ENCODE results near the gene NUCB2.

NUCB2 gene

DNA sequence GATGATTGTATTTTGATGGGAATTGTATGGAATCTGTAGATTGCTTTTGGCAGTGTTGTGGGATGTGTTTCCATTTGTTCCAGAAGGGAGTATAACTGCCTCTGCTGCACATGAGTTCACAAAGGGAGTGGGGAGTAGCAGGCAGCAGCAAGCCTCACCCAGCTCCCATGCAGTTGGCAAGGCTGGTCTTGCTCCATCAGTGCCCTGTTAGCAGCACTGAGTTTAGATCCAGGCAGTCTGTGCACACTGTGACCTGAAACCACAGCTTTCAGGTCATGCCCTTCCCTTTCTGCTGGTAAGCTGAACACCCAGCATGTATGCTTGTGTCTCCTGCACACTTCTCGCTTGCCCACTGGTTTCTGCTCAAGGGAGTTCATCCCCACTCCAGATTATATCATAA lies 3.7 kb upstream of the NUCB2 start:
- no peak overlapping the region for H3K4me3 ChIP-seq (ENCODE audit: low read depth, low read length)
- TF ChIP-seq CTCF (IDR thresholded peaks at IDR 0.05; ENCODE audit: borderline replicate concordance, insufficient read depth, low read depth, low read length) = no peak

GRCh38 chr11:17273211-17273610 lies 3.3 kb upstream of the NUCB2 start:
- no peak for TF ChIP-seq CTCF (IDR thresholded peaks at IDR 0.05; ENCODE audit: borderline replicate concordance, insufficient read depth, low read depth, low read length)
- H3K4me3 ChIP-seq (ENCODE audit: low read depth, low read length) = no peak overlapping the region

- no peak for TF ChIP-seq CTCF (IDR thresholded peaks at IDR 0.05; ENCODE audit: borderline replicate concordance, insufficient read depth, low read depth, low read length)
- H3K4me3 ChIP-seq (ENCODE audit: low read depth, low read length) = no peak overlapping the region
Observed at GRCh38 chr11:17273668-17274282, 2.8 kb upstream of the NUCB2 start.

DNA sequence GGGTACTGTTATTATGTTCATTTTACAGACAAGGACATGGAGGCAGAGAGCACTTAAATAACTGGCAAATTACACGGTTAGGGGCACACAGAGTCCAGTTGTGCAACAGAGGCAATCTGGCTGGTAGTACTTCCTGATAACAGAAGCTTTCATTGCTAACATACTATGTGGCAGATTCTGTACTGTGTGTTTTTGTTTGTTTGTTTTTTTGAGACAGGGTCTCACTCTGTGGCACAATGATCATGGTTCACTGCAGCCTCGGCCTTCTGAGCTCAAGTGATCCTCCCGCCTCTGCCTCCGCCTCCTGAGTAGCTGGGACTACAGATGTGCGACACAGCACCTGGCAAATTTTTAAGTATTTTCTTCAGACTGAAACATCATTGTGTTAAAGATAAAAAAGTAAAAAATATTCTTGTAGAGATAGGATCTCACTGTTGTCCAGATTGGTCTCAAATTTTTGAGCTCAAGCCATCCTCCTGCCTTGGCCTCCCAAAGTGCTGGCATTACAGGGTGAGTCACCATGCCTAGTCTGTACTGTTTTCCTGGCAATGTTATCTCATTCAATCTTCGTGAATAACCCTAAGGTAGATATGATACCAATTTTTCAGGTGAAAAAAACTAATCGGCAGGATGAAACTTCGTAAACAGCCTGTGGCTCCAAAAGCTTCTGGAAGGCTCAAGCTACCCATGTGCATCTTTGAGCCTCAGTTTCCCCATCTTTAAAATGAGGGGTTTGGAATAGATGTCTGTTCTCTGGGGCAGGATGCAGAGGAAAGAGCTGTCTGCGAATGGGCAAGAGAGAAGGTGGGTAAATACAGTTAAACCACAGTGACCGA lies 921 bp upstream of the NUCB2 start:
- no peak for TF ChIP-seq CTCF (IDR thresholded peaks at IDR 0.05; ENCODE audit: borderline replicate concordance, insufficient read depth, low read depth, low read length)
- peak overlapping the region; percentile 88 for H3K4me3 ChIP-seq (ENCODE audit: low read depth, low read length)

DNA sequence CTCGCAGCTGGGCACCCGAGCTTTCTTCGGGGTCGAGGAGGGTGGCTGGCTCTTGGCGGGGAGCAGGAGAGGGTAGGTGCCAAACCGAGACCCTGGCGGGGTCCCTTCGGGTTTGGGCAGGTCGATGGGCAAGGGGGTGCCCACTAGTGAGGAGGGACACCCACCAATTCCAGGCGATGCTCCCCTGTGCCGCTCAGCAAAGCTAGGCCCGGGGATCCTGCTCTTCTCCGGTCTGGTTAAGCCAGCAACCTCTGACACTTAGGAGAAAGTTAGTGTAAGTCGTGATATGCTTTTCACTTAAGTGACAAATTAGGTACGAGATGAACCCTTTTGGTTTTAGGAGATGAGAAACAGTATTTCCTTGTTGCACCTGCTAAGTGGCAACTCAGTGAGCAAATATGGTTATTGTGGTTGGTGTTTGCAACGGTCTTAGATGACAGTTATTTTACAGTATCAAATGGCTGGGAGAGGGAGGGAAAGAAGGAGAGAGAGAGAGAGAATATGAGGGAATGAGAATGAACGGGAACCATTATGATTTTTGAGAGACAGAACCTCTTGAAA lies 565 bp downstream of the NUCB2 start:
- no peak for TF ChIP-seq CTCF (IDR thresholded peaks at IDR 0.05; ENCODE audit: borderline replicate concordance, insufficient read depth, low read depth, low read length)
- H3K4me3 ChIP-seq (ENCODE audit: low read depth, low read length) = peak overlapping the region; percentile 88

GRCh38 chr11:17280494-17281127 lies 4.1 kb downstream of the NUCB2 start:
- no peak overlapping the region for H3K4me3 ChIP-seq (ENCODE audit: low read depth, low read length)
- no peak for TF ChIP-seq CTCF (IDR thresholded peaks at IDR 0.05; ENCODE audit: borderline replicate concordance, insufficient read depth, low read depth, low read length)
